HepG2 (cell line): ENCODE data around the gene INAFM2. TPM values are rescaled to one million over a fixed set of nuclear protein-coding genes. Genes with fewer than 3 reads are reported as not detected.

Experiments used
- AGO2 ChIP-seq: fragments of 200-400 bp; formaldehyde crosslinking; optimal IDR thresholded peaks from 2 replicates; pipeline ENCODE3; 2017; ENCODE audit warnings: mild to moderate bottlenecking, low read depth, low read length, moderate library complexity
- AHR ChIP-seq: IDR thresholded peaks from 2 replicates; pipeline ENCODE4 v1.6.1; 2018; ENCODE audit warnings: missing genetic modification reagents, missing compliant biosample characterization
- ATRX ChIP-seq: sonication (generic); formaldehyde crosslinking; IDR thresholded peaks from 2 replicates; pipeline ENCODE4 v1.4.0; 2020; ENCODE audit warnings: missing genetic modification reagents, borderline replicate concordance
- HNRNPK ChIP-seq: fragments of 200-400 bp; formaldehyde crosslinking; IDR thresholded peaks from 2 replicates; pipeline ENCODE4 v1.6.1; 2018; ENCODE audit warnings: low read length, low read depth, moderate library complexity, mild to moderate bottlenecking; ENCODE audit not compliant: poor library complexity, severe bottlenecking
- KDM4B ChIP-seq: sonication (generic); formaldehyde crosslinking; IDR thresholded peaks from 2 replicates; pipeline ENCODE4 v1.4.0; 2020; ENCODE audit warnings: missing genetic modification reagents
- RFX1 ChIP-seq: fragments of 450-650 bp; IDR thresholded peaks from 2 replicates; pipeline ENCODE4 v1.6.1; 2017
- SNRNP70 ChIP-seq: fragments of 200-400 bp; formaldehyde crosslinking; IDR thresholded peaks from 2 replicates; pipeline ENCODE4 v1.6.1; 2017; ENCODE audit warnings: mild to moderate bottlenecking, low read depth, low read length, moderate library complexity
- ZC3H13 ChIP-seq: sonication (generic); formaldehyde crosslinking; IDR thresholded peaks from 2 replicates; pipeline ENCODE4 v1.8.1; 2023; ENCODE audit warnings: mild to moderate bottlenecking, missing genetic modification reagents, moderate library complexity
- ZFP36L2 ChIP-seq: sonication (generic); formaldehyde crosslinking; IDR thresholded peaks from 2 replicates; pipeline ENCODE4 v1.4.0; 2020; ENCODE audit warnings: missing genetic modification reagents
- ZFP82 ChIP-seq: sonication (generic); formaldehyde crosslinking; IDR thresholded peaks from 2 replicates; pipeline ENCODE4 v1.5.1; 2020; ENCODE audit warnings: mild to moderate bottlenecking, missing genetic modification reagents, borderline replicate concordance
- ZKSCAN1 ChIP-seq: fragments of 150-350 bp; IDR thresholded peaks from 2 replicates; pipeline ENCODE4 v1.6.1; 2014; ENCODE audit warnings: low read length
- ZNF10 ChIP-seq: sonication (generic); formaldehyde crosslinking; IDR thresholded peaks from 2 replicates; pipeline ENCODE4 v1.4.0; 2020; ENCODE audit warnings: mild to moderate bottlenecking, low read depth, missing genetic modification reagents, borderline replicate concordance
- ZNF143 ChIP-seq: sonication (generic); formaldehyde crosslinking; IDR thresholded peaks from 2 replicates; pipeline ENCODE4 v1.4.0; 2020; ENCODE audit warnings: missing genetic modification reagents
- ZNF607 ChIP-seq: sonication (generic); formaldehyde crosslinking; IDR thresholded peaks from 2 replicates; pipeline ENCODE4 v1.5.1; 2020; ENCODE audit warnings: missing genetic modification reagents, mild to moderate bottlenecking, borderline replicate concordance
- ZNF703 ChIP-seq: sonication (generic); formaldehyde crosslinking; IDR thresholded peaks from 2 replicates; pipeline ENCODE4 v1.5.1; 2020; ENCODE audit warnings: missing genetic modification reagents, mild to moderate bottlenecking, moderate library complexity, borderline replicate concordance
- ZNF883 ChIP-seq: sonication (generic); formaldehyde crosslinking; IDR thresholded peaks from 2 replicates; pipeline ENCODE4 v1.5.1; 2020; ENCODE audit warnings: mild to moderate bottlenecking, missing genetic modification reagents; ENCODE audit errors: not compliant biosample characterization
- polyA plus RNA-seq, 8 experiments: library from polyadenylated mRNA; depleted of rRNA in 3 of 8; stranded (reverse) in 7 of 8; unstranded in 1 of 8; fragments of >200 nt; fragmentation: Illumina TruSeq in 4 of 8; extraction: Trizol in 4 of 8; gene quantifications; 2 replicates each; pipeline versions ENCODE4 v1.2.1 to v1.2.3, GENCODE V29; 2011 to 2016; ENCODE audit warnings: low read depth in 4 of 8, missing spikeins in 1 of 8, mixed read lengths in 1 of 8; ENCODE audit not compliant: insufficient read depth in 1 of 8
- total RNA-seq, 5 experiments: library from RNA; depleted of rRNA; stranded (reverse); fragments of >200 nt; fragmentation: Illumina TruSeq; extraction: Trizol; gene quantifications; 2 replicates each; pipeline ENCODE4 v1.2.3, GENCODE V29; 2016; ENCODE audit warnings: low read depth in 1 of 5
- TF ChIP-seq, protein P1 (sequence below): IDR thresholded peaks from 2 replicates; pipeline ENCODE4 v1.6.1; 2016; ENCODE audit warnings: control low read depth
- TF ChIP-seq, protein P2 (sequence below): sonication (generic); formaldehyde crosslinking; IDR thresholded peaks from 2 replicates; pipeline ENCODE4 v1.4.0; 2020; ENCODE audit warnings: missing genetic modification reagents
- TF ChIP-seq, protein P3 (sequence below): sonication (generic); formaldehyde crosslinking; conservative IDR thresholded peaks from 2 replicates; pipeline ENCODE4 v1.4.0; 2020; ENCODE audit warnings: mild to moderate bottlenecking, missing genetic modification reagents, moderate library complexity
- TF ChIP-seq, protein P4 (sequence below): sonication (generic); formaldehyde crosslinking; IDR thresholded peaks from 2 replicates; pipeline ENCODE4 v1.4.0; 2020; ENCODE audit warnings: missing genetic modification reagents, borderline replicate concordance

The INAFM2 gene
- total and polyA plus RNA-seq, 2 of the 13 experiments (the other 11 are each of a cell fraction or from before 2014, with no cell fraction given): 5.5 to 6.5 TPM

DNA sequence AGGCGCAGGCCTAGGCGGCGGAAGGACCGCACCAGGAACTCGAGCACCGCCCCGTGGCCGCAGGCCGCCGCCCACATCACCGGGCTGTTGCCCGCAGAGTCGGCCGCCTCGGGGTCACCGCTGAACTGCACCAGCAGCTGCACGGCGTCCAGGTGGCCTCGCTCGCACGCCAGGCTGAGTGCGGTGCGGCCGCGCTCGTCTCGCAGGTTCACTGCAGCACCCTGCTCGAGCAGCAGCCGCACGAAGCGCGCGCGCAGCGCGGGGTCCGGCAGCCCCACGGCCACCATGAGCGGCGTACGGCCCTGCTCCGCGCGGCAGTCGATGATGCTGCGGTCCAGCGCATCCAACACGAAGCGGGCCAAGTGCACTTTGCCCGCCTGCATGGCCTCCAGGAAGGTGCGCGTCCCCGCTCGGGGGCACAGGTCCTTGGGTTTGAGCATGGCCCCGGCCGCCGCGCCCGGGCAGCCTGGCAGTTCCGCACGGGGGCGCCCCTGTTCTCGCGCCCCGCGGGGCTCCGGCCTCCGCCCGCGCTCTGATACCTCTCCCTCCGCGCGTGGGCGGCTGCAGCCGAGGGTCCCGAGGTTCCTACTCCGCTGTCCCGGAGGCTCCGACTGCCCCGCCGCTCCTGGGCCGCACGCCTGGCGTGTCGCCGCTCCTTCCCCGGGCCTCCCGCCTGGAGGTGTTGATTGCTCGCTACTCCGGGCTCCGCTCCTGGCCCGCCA is 41.2 kb upstream of the INAFM2 start (continued):
- TF ChIP-seq, protein P1, sequence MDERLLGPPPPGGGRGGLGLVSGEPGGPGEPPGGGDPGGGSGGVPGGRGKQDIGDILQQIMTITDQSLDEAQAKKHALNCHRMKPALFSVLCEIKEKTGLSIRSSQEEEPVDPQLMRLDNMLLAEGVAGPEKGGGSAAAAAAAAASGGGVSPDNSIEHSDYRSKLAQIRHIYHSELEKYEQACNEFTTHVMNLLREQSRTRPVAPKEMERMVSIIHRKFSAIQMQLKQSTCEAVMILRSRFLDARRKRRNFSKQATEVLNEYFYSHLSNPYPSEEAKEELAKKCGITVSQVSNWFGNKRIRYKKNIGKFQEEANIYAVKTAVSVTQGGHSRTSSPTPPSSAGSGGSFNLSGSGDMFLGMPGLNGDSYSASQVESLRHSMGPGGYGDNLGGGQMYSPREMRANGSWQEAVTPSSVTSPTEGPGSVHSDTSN (CRISPR knock-in tag): no peak
- TF ChIP-seq RFX1: no peak
- TF ChIP-seq ZNF10 (CRISPR knock-in tag): no peak
- no peak for TF ChIP-seq HNRNPK
- TF ChIP-seq ZNF703 (CRISPR knock-in tag): no peak
- no peak for TF ChIP-seq ZFP36L2
- no peak for TF ChIP-seq SNRNP70
- TF ChIP-seq, protein P2, sequence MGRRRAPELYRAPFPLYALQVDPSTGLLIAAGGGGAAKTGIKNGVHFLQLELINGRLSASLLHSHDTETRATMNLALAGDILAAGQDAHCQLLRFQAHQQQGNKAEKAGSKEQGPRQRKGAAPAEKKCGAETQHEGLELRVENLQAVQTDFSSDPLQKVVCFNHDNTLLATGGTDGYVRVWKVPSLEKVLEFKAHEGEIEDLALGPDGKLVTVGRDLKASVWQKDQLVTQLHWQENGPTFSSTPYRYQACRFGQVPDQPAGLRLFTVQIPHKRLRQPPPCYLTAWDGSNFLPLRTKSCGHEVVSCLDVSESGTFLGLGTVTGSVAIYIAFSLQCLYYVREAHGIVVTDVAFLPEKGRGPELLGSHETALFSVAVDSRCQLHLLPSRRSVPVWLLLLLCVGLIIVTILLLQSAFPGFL: no peak
- TF ChIP-seq, protein P3, sequence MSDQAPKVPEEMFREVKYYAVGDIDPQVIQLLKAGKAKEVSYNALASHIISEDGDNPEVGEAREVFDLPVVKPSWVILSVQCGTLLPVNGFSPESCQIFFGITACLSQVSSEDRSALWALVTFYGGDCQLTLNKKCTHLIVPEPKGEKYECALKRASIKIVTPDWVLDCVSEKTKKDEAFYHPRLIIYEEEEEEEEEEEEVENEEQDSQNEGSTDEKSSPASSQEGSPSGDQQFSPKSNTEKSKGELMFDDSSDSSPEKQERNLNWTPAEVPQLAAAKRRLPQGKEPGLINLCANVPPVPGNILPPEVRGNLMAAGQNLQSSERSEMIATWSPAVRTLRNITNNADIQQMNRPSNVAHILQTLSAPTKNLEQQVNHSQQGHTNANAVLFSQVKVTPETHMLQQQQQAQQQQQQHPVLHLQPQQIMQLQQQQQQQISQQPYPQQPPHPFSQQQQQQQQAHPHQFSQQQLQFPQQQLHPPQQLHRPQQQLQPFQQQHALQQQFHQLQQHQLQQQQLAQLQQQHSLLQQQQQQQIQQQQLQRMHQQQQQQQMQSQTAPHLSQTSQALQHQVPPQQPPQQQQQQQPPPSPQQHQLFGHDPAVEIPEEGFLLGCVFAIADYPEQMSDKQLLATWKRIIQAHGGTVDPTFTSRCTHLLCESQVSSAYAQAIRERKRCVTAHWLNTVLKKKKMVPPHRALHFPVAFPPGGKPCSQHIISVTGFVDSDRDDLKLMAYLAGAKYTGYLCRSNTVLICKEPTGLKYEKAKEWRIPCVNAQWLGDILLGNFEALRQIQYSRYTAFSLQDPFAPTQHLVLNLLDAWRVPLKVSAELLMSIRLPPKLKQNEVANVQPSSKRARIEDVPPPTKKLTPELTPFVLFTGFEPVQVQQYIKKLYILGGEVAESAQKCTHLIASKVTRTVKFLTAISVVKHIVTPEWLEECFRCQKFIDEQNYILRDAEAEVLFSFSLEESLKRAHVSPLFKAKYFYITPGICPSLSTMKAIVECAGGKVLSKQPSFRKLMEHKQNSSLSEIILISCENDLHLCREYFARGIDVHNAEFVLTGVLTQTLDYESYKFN (CRISPR knock-in tag): no peak
- no peak for TF ChIP-seq ZNF143 (CRISPR knock-in tag)
- TF ChIP-seq, protein P4, sequence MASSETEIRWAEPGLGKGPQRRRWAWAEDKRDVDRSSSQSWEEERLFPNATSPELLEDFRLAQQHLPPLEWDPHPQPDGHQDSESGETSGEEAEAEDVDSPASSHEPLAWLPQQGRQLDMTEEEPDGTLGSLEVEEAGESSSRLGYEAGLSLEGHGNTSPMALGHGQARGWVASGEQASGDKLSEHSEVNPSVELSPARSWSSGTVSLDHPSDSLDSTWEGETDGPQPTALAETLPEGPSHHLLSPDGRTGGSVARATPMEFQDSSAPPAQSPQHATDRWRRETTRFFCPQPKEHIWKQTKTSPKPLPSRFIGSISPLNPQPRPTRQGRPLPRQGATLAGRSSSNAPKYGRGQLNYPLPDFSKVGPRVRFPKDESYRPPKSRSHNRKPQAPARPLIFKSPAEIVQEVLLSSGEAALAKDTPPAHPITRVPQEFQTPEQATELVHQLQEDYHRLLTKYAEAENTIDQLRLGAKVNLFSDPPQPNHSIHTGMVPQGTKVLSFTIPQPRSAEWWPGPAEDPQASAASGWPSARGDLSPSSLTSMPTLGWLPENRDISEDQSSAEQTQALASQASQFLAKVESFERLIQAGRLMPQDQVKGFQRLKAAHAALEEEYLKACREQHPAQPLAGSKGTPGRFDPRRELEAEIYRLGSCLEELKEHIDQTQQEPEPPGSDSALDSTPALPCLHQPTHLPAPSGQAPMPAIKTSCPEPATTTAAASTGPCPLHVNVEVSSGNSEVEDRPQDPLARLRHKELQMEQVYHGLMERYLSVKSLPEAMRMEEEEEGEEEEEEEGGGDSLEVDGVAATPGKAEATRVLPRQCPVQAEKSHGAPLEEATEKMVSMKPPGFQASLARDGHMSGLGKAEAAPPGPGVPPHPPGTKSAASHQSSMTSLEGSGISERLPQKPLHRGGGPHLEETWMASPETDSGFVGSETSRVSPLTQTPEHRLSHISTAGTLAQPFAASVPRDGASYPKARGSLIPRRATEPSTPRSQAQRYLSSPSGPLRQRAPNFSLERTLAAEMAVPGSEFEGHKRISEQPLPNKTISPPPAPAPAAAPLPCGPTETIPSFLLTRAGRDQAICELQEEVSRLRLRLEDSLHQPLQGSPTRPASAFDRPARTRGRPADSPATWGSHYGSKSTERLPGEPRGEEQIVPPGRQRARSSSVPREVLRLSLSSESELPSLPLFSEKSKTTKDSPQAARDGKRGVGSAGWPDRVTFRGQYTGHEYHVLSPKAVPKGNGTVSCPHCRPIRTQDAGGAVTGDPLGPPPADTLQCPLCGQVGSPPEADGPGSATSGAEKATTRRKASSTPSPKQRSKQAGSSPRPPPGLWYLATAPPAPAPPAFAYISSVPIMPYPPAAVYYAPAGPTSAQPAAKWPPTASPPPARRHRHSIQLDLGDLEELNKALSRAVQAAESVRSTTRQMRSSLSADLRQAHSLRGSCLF (CRISPR knock-in tag): no peak
- TF ChIP-seq KDM4B (CRISPR knock-in tag): no peak
- TF ChIP-seq ZFP82 (CRISPR knock-in tag): no peak
- TF ChIP-seq ZNF607 (CRISPR knock-in tag): no peak
- TF ChIP-seq ZKSCAN1: no peak
- TF ChIP-seq ZC3H13 (CRISPR knock-in tag): no peak
- no peak for TF ChIP-seq AHR
- no peak for TF ChIP-seq ZNF883 (CRISPR knock-in tag)
- TF ChIP-seq AGO2: no peak
- TF ChIP-seq ATRX (CRISPR knock-in tag): no peak
